HPDE6-E6E7 (cell line): ENCODE measurements around the gene SMYD2.

Experiments
- DNase-seq: peaks from one replicate; pipeline ENCODE4 v3.0.0; 2011; ENCODE audit warnings: missing footprints; ENCODE audit errors: extremely low spot score

Gene SMYD2

GRCh38 chr1:214281021-214281719 lies at the start of gene SMYD2:
SMYD2 (plus strand) TSS chr1:214281159; CDS start chr1:214281255, 96 bp downstream.
- peak; percentile 63 for DNase-seq

GRCh38 chr1:214233856-214234634 lies 46.9 kb upstream of the SMYD2 start:
- no peak for DNase-seq

GRCh38 chr1:214234635-214235025 lies 46.3 kb upstream of the SMYD2 start:
- no peak for DNase-seq

- DNase-seq = no peak
These were observed 44.5 kb upstream of the SMYD2 start for GRCh38 chr1:214236477-214236876.

- no peak for DNase-seq
These were observed 39.9 kb upstream of the SMYD2 start for GRCh38 chr1:214241060-214241459.

- no peak for DNase-seq
These were observed 36.7 kb upstream of the SMYD2 start for GRCh38 chr1:214244252-214244651.

- no peak for DNase-seq
These were observed 36.1 kb upstream of the SMYD2 start for GRCh38 chr1:214244841-214245240.

GRCh38 chr1:214247501-214248041 lies 33.4 kb upstream of the SMYD2 start:
- no peak for DNase-seq

- DNase-seq = no peak
These were observed 32.5 kb upstream of the SMYD2 start for GRCh38 chr1:214248311-214249085.

GRCh38 chr1:214249651-214250050 lies 31.3 kb upstream of the SMYD2 start:
- no peak for DNase-seq

- no peak for DNase-seq
These were observed 29.6 kb upstream of the SMYD2 start for GRCh38 chr1:214251354-214251753.

GRCh38 chr1:214255509-214255908 lies 25.4 kb upstream of the SMYD2 start:
- DNase-seq = no peak

- DNase-seq = no peak
These were observed 21.5 kb upstream of the SMYD2 start for GRCh38 chr1:214259353-214259977.

- DNase-seq = no peak
These were observed 20.3 kb upstream of the SMYD2 start for GRCh38 chr1:214260561-214261205.

- DNase-seq = peak; percentile 70
These were observed 19.5 kb upstream of the SMYD2 start for GRCh38 chr1:214261206-214262123.

- DNase-seq = no peak
These were observed 16.8 kb upstream of the SMYD2 start for GRCh38 chr1:214264196-214264595.

- DNase-seq = no peak
These were observed 16.0 kb upstream of the SMYD2 start for GRCh38 chr1:214264976-214265375.

- no peak for DNase-seq
These were observed 10.8 kb upstream of the SMYD2 start for GRCh38 chr1:214270097-214270650.

GRCh38 chr1:214271174-214271858 lies 9.6 kb upstream of the SMYD2 start:
- no peak for DNase-seq
